Endometrial microvascular endothelial cells (primary cell): Measurements from ENCODE around the gene ADGRL1. TPM values are rescaled to one million over a fixed set of nuclear protein-coding genes. Genes with fewer than 3 reads are reported as not detected.
"Not testable (repeated sequence)": the region's sequence is repeated elsewhere in the genome, so short reads cannot be mapped to it uniquely, and the experiment has no call there.

Source experiments
- in situ Hi-C: cut with HindIII; loops from 2 replicates; pipeline ENCODE4 v1.10.0; 2017; ENCODE audit warnings: low sequenced_read_pairs, low pct_unique_long_range_greater_than_20kb; ENCODE audit errors: inconsistent ontology term
- total RNA-seq: library from RNA; depleted of rRNA; stranded (reverse); fragments of >200 nt; gene quantifications from one replicate; pipeline ENCODE4 v1.2.3, GENCODE V29; 2015; ENCODE audit errors: inconsistent ontology term

The ADGRL1 gene
- total RNA-seq, 1 donor from 2014 or later: 0.09 TPM

DNA sequence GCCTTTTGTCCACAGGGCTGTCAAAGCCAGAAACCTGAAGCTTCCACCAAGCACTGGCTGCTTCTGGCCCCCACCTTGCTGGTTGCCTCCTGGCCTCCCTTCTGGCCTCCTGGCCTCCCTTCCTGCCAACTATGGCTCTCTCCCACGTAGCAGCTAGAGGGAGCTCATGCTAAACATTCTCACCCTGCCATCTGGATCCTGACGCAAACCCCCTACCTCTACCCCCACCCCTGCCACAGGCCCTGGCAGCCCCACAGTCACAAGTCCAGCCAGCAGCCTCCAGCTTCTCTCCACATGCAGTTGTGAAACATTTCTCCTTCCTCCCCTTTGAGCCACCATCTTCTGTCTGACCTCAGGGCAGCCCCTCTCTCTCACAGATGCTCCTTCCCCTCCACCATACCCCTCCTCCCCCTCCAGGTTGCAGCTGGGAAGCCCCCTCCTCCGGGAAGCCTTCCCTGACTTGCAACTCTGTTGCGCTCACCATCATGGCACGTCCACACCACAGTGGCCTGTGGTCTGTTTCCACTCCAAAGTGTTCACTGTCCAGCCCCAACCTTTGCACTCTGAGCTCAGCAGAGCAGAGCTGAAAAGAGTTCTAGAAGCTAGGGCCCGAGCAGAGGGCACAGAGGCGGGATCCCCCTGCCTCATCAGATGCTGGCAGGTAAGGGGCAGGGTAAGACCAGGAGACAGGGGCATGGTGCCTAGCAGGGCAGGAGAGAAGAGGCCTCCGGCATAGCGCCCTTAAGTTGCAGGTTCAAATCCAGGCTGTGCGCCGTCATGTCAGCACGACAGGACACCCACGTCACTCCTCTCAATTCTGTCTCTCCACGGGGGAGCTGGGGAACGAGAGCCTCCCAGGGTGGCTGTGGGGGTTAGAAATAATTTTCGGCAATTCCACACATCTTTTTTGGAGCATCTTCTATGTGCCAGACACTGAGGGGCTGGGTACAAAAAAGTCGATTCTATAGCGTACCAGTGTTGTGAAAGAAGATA is 7.3 kb downstream of the ADGRL1 start:
- in situ Hi-C loops: no loop called here

DNA sequence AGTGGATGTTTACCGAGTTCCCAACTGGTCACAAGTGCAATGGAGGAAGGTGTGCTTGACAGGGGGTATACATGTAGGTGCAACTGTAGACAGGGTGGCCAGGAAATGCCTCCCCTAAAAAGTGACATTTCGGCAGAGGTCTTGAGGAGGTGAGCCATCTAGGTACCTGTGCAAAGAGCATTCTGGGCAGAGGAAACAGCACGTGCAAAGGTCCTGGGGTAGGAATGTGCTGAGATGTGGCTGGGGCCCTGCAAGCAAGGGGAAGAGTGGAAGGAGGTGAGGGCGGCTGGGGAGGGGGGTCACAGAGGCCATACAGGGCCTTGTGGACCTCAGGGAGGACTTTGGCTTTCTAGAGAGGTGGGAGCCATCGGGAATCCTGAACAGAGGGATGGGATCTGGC is 8.1 kb downstream of the ADGRL1 start:
- in situ Hi-C loops: no loop called here

DNA sequence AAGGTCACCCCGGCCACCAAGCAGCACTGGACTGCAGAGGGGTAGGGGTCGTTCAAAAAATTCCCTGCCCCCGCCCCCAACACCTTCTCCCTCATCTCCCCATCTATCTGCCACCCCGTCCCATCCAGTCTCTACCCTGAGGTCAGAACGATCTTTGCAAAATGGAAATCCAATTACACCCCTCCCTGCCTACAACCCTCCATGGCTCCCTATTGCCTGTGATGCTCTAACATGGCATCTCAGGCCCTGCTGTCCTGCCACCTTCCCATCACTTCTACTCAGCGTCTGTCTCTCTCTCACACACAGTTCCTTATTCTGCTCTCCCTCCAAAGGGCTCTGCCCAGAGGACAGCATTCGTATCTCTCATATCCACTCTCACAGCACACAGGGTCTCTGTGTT is 8.7 kb downstream of the ADGRL1 start:
- in situ Hi-C loops: not testable (repeated sequence)

DNA sequence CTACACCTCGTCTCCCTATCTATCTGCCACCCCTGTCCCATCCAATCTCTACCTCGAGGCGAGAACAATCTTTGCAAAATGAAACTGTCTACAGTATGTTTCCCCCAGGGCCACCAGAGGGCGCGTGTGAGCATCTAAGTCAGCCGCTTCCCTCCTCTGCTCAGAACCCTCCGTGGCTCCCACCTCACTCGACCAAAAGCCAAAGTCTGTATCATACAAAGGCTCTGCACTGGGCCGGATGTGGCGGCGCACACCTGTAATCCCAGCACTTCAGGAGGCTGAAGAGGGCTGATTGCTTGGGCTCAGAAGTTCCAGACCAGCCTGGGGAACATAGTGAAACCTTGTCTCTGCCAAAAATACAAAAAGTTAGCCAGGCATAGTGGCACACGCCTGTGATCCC is 9.9 kb downstream of the ADGRL1 start:
- in situ Hi-C loops: not testable (repeated sequence)

DNA sequence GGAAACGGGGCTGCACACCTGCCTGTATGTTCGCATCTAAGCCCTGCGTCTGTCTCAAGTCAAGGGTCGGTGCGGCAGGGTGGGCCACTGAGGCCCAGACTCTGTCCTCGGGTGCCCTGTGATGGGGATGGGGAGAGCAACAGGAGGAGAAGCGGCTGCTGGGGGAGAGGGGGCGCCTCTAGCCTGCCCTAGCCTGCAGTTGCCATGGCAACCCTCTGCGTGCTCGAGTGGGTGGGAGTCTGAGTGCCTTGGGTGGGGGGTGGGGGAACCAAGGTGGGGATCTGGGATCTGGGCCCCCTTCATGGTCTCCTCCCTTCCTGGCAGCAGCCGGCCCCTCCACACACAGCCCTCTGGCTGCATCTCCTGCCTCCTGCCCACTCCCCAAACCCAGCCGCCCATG is 10.8 kb downstream of the ADGRL1 start:
- in situ Hi-C loops: not testable (repeated sequence)

DNA sequence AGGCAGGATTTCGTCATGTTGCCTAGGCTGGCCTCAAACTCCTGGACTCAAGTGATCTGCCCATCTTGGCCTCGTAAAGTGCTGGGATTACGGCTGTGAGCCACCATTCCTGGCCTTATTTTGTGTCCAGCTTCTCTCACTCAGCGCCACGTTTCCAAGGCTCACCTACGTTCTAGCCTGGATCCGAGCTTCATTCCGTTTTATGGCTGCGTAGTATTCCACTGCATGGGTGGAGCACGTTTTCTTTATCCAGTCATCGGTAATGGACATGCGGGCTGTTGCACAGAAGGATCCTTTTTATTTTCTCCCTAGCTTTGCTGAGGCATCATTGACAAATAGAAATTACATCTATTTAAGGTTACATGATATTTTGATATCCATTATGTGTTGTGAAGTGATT is 16.6 kb downstream of the ADGRL1 start:
- in situ Hi-C loops: no loop called here

DNA sequence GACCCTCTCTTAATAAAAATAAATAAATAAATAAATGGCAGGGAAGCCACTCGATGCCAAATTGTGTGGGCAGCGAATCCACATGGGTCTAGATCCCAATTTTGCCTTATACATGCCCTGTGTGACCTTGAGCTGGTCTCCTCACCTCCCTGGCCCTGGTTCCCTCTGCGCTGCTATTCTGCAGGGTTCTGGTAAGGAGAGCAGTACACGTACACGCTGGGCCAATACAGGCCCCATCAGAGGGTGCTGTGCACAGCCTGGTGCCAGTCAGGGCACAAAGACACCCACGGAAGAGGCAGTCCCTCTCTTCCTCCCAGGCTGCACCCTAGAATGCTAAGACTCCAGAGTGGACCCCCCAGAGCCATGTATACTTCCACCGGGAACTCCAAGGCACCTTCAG is 17.9 kb downstream of the ADGRL1 start:
- in situ Hi-C loops: not testable (repeated sequence)

DNA sequence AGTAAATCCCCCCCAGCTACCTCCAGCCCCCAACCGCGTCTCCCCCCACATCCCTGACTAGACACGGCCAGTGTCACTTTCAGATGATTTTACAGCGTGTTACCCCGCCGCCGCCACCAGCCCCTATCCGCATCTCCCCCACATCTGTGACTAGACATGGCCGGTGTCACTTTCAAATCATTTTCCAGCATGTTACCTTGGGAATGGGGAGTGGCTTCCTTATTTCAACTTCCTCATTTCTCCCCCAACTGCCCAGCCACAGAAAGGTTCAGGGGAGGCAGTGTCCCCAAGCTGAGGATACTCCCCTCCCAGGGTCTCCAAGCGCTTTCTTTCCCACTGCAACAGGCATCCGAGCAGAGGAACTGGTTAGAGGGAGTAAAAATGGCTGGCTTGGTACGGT is 18.4 kb downstream of the ADGRL1 start:
- in situ Hi-C loops: no loop called here

DNA sequence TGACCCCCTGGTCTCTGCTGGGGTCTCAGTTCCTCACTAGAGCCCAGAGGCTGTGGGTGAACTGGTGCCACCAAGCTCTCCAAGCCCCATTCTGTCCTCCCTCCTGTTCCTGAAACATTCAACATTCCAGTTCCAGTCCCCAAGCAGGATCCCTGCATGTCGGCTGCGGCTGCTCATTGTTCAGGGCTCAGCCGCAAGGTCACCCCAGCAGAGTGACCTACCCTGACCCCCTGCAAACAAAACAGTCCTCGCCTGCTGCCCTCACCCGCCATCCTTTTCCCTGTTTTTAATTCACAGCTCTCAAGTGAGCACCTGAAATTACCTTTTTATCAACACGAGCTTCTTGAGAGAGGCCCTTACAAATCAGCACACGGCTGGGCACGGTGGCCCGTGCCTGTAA is 19.3 kb downstream of the ADGRL1 start:
- in situ Hi-C loops: not testable (repeated sequence)

DNA sequence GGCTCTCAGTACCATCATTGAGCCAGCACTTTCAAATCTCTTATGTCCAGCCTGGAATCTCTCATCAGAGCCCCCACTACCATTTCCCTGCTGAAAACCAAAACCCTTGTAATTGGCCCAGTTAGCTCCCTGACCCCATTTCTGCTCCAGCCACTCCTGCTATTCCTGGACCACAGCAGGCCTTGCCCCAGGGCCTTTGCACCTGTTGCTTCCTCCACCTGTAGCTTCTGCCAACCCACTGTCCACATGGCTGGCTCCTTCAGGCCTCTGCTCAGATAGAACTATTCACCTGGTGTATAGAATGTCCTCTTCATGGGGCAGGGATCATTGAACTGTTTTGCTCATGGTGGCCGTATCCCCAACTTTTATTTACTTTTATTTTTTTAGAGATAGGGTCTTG is 20.3 kb downstream of the ADGRL1 start:
- in situ Hi-C loops: not testable (repeated sequence)

DNA sequence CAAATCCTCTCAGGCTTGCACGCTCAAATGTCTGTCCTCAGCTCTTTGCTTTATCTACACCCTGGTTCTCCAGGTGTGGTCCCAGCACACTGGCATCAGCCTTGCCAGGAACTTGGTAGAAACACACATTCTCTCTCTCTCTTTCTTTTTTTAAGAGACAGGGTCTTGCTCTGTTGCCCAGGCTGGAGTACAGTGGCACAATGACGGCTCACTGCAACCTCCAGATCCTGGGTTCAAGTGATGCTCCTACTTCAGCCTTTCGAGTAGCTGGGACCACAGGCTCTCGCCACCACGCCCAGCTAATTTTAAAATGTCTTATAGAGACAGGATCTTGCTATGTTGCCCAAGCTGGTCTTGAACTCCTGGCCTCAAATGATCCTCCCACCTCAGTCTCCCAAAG is 20.8 kb downstream of the ADGRL1 start:
- in situ Hi-C loops: no loop called here

DNA sequence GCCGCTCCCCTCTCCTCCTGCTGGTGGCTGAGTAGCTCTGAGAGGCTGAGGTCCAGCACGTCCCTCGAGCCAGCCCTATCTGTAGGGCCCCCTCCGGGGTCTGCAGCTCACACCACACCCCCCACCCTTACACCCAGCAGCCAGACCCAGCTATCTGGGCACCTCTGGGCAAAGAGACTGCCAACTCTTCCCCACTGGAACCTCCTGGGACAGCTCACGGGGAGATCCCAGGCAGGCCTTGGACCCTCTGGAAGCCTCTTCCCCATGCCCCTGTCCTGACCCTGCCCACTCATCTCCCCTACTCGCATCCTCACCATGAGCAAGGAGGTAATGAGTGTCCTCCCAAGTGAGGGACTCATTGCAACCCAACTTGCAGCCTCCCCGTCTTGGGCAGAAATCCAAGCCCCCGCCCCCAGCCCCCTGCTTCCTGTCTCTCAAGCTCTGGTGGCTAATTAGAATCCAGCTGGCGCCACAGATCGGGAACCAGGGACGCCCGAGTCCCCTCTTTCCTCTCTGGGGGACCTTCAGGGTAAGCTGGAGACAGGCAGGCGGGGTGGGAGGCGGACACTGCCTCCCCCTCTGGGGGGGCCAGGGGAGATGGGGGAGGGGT is 22.1 kb downstream of the ADGRL1 start:
- in situ Hi-C loops: no loop called here

DNA sequence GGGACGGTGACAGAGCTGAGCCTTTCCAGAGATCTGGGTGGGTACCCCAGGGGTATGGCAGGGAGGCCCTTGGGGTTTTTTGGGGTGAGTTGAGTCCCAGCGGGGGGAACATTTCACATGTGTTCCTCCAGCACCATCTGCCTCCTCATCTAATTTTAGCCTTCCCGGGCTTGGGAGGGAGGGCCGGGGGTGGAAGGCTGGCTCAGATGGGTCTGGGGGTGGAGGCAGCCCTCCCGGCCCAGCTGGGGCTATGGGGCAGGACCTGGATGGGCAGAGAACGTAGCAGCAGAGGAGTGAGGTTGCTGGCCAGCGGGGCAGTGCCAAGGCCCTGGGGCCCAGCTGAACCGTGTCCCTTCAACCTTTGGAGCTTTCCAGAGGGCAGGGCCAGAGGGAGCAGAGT is 23.5 kb downstream of the ADGRL1 start:
- in situ Hi-C loops: no loop called here

DNA sequence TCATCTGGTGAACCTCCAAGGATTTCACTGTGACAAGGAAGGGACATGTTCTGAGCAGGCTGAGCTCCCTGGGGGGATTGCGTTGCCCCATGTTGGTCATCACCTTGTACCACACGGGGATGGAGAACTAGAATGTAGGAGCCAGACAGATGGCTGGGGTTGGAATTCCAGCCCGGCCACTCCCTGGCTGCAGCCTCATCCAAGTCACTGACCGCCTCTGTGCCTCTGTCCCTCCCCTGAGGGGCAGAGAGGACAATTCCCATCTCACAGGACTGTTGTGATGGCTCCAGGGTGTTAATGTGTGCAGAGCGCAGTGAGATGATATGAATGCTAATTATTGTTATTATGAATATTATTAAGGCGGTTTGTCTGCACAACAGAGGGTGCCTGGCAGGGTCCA is 24.1 kb downstream of the ADGRL1 start:
- in situ Hi-C loops: no loop called here

DNA sequence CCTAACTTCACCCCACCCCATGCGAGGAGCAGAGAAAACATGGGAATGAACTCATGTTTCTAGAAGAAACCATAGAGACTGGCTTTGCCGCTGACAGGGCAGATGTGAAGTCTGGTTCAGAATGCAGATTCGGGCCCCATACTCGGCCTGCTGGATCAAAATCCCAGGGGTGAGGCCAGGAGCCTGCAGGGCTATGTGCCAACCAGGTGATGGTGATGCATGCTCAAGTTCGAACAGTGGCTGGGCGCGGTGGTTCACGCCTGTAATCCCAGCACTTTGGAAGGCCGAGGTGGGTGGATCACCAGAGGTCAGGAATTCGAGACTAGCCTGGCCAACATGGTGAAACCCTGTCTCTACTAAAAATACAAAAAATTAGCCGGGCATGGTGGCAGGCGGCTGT is 24.8 kb downstream of the ADGRL1 start:
- in situ Hi-C loops: not testable (repeated sequence)

DNA sequence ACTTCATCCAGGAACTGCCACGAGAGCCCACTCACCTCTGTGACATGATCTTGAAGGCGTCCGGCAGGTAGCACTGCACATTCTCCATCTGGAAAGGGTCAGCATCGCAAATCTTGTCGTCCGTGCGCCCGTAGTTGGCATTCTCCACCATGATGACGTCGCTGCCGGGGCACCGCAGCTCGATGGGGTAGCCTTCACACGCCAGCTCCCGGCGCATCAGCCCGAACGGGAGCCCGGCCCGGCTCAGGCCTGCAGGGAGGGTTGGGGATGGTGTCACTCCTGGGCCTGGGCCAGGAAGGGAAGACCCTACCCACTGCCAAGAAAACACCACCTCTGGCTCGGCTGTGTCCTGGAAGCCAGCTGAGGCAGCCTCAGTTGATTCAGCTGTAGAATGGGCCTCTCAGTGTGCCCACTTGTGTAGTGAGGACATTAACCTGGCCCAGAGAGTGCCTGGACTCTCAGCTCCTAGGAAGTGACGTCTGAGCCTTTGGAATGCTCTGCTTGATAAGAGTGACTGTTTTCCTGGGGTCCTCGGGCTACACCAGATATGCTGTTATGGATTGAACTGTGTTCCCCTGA is 28.4 kb downstream of the ADGRL1 start:
- in situ Hi-C loops: no loop called here

DNA sequence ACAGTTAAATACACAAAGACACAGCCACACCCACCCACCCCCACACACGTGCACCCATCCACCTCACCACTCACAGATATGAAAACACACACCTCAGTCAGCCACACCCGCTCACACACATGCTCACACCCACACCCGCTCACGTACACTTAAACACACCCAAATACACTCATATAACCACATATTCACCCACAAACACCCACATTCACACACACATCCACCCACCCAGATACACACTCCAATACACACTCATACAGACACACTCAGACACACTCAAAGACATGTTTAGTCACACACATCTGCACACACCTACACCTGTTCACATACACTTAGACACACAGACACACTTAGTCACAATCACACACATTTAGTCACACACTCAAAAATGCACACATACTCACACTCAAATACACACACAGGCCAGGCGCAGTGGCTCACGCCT is 30.6 kb downstream of the ADGRL1 start:
- in situ Hi-C loops: no loop called here

DNA sequence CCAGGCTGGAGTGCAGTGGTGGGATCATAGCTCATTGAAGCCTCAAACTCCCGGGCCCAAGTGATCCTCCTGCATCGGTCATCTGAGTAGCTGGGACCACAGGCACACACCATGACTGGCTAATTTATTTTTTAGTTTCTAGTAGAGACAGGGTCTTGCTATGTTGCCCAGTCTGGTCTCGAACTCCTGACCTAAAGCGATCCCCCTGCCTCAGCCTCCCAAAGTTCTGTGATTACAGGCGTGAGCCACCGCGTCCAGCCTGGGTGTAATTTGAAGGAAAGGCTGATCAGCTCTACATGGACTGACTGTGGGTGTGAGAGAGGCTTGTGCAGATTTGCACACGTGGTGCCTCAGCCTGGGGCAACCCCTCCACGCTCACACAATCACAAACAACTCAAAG is 31.1 kb downstream of the ADGRL1 start:
- in situ Hi-C loops: no loop called here

DNA sequence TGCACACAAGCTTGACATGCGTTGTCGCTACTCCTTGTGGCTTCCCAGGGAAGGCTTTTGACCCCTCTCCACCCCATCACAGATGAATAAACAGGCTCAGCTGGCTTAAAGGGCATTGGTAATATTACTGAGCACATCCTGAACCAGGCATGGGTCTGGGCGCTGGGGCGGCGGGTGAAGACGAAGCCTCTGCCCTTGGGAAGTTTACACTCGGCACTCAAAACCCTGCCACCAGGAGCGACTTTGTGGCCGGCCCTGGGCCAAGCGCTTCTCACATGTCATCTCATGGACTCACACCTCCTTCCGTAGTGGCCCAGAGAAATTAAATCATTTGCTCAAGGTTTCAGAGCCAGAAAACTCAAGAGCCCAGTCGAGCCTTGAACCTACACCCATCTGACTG is 37.0 kb downstream of the ADGRL1 start:
- in situ Hi-C loops: no loop called here
